Dermis microvascular lymphatic vessel endothelial cell (primary cell): ENCODE data around the gene TXNL1. TPM values are rescaled to one million over a fixed set of nuclear protein-coding genes. Genes with fewer than 3 reads are reported as not detected.
"Not testable (repeated sequence)": the region's sequence is repeated elsewhere in the genome, so short reads cannot be mapped to it uniquely, and the experiment has no call there.

Source experiments
- DNase-seq, 2 donors: peaks; one replicate each; pipeline versions ENCODE4 v3.0.0 to v3.0.0-alpha.2; 2010; ENCODE audit warnings: low read depth in 2 of 2
- total RNA-seq: library from RNA; depleted of rRNA; stranded (reverse); fragments of >200 nt; gene quantifications from 2 replicates; pipeline ENCODE4 v1.2.1, GENCODE V29; 2014

Gene TXNL1
- 14.6 and 22.0 TPM in 2 replicates for total RNA-seq

- DNase-seq: peak; percentile 98
Observed at GRCh38 chr18:56638232-56639103, at the start of gene TXNL1. TSS of gene TXNL1 (minus strand) at chr18:56638592. CDS start at chr18:56638440, 152 bp downstream.

- no peak for DNase-seq
Observed at GRCh38 chr18:56684277-56684676, 45.9 kb upstream of the TXNL1 start.

- no peak for DNase-seq
Observed at GRCh38 chr18:56678836-56679565, 40.6 kb upstream of the TXNL1 start.

- DNase-seq: no peak
Observed at GRCh38 chr18:56676639-56677038, 38.2 kb upstream of the TXNL1 start.

- peak; percentile 51 to 61 for DNase-seq
Observed at GRCh38 chr18:56672981-56673380, 34.6 kb upstream of the TXNL1 start.

- peak; percentile 71 to 89 for DNase-seq
Observed at GRCh38 chr18:56672391-56672790, 34.0 kb upstream of the TXNL1 start.

GRCh38 chr18:56662902-56663301, 24.5 kb upstream of the TXNL1 start:
- no peak for DNase-seq

GRCh38 chr18:56662502-56662901, 24.1 kb upstream of the TXNL1 start:
- no peak for DNase-seq

- DNase-seq: no peak
Observed at GRCh38 chr18:56662063-56662408, 23.6 kb upstream of the TXNL1 start.

GRCh38 chr18:56661360-56662062, 23.1 kb upstream of the TXNL1 start:
- DNase-seq: no peak

GRCh38 chr18:56660655-56661054, 22.3 kb upstream of the TXNL1 start:
- no peak for DNase-seq

- DNase-seq: no peak
Observed at GRCh38 chr18:56659111-56659510, 20.7 kb upstream of the TXNL1 start.

GRCh38 chr18:56658261-56658660, 19.9 kb upstream of the TXNL1 start:
- DNase-seq: no peak

GRCh38 chr18:56654280-56654679, 15.9 kb upstream of the TXNL1 start:
- DNase-seq: not testable (repeated sequence)

GRCh38 chr18:56652802-56653201, 14.4 kb upstream of the TXNL1 start:
- DNase-seq: no peak

GRCh38 chr18:56651771-56652092, 13.3 kb upstream of the TXNL1 start:
- DNase-seq: no peak

- DNase-seq: peak; percentile 94 to 97
Observed at GRCh38 chr18:56650944-56651770, 12.8 kb upstream of the TXNL1 start, which contains the start of gene WDR7. TSS of gene WDR7 (plus strand) at chr18:56651359. CDS start at chr18:56672516, 21,157 bp downstream.

GRCh38 chr18:56649996-56650395, 11.6 kb upstream of the TXNL1 start:
- DNase-seq: no peak

- no peak for DNase-seq
Observed at GRCh38 chr18:56647951-56648893, 9.8 kb upstream of the TXNL1 start.

GRCh38 chr18:56647071-56647470, 8.7 kb upstream of the TXNL1 start:
- no peak for DNase-seq
